ENCODE data around the gene NF1.

Gene NF1

GRCh38 chr17:31251970-31252328, 157.2 kb downstream of the NF1 start:
- H3K4ac ChIP-seq (ENCODE audit: low read depth in 1 of 2, low read length in 2 of 2) = no peak overlapping the region
- no peak overlapping the region for H2BK15ac ChIP-seq (ENCODE audit: low read depth, poor library complexity, severe bottlenecking)
- H3K4me3 ChIP-seq (ENCODE audit: insufficient read depth in 1 of 2, low read depth in 1 of 2, low read length in 2 of 2) = no peak overlapping the region
- no peak overlapping the region for H2AK5ac ChIP-seq (ENCODE audit: low read length, severe bottlenecking)
- H2BK5ac ChIP-seq (ENCODE audit: low read depth, low read length, poor library complexity, severe bottlenecking) = no peak overlapping the region
- H3K27me3 ChIP-seq (ENCODE audit: control insufficient read depth in 1 of 2, insufficient read depth in 1 of 2, low read length in 2 of 2) = no peaks in the 10 kb centered on the region
- no peak overlapping the region for H3K4me2 ChIP-seq (ENCODE audit: low read length, poor library complexity, severe bottlenecking)
- H4K8ac ChIP-seq (ENCODE audit: low read length) = no peak overlapping the region
- peaks cover 0 to 21% of the 10 kb centered on the region in 2 experiments for H3K36me3 ChIP-seq (ENCODE audit: control insufficient read depth in 1 of 2, insufficient read depth in 2 of 2, low read depth in 1 of 2, low read length in 2 of 2)
- no peaks in the 10 kb centered on the region for H3K79me1 ChIP-seq (replicated peaks; ENCODE audit: low read length, poor library complexity, severe bottlenecking)
- H3K14ac ChIP-seq (ENCODE audit: low read length in 2 of 2) = no peak overlapping the region
- no peak overlapping the region for H3K27ac ChIP-seq (ENCODE audit: low read length, poor library complexity, severe bottlenecking)
- H3K23ac ChIP-seq (ENCODE audit: low read length in 2 of 2) = no peak overlapping the region
- no peak overlapping the region for H3K18ac ChIP-seq (ENCODE audit: low read depth in 1 of 2, low read length in 2 of 2)
- H2BK12ac ChIP-seq (ENCODE audit: low read length in 2 of 2) = no peak overlapping the region
- no peak for DNase-seq
- no peak overlapping the region for H4K91ac ChIP-seq (ENCODE audit: low read length)
- H3K4me1 ChIP-seq (ENCODE audit: control insufficient read depth, insufficient read depth, low read depth, low read length) = no peaks in the 10 kb centered on the region
- no peak overlapping the region for H2BK120ac ChIP-seq (ENCODE audit: low read depth, low read length)
- no peak overlapping the region for H3K9ac ChIP-seq (ENCODE audit: low read length)
- no peak overlapping the region for H2AFZ ChIP-seq (ENCODE audit: low read depth, low read length)
- no peaks in the 10 kb centered on the region for H3K9me3 ChIP-seq (ENCODE audit: control insufficient read depth, low read length)

- H2BK120ac ChIP-seq (ENCODE audit: low read depth, low read length) = no peak overlapping the region
- H3K9me3 ChIP-seq (ENCODE audit: control insufficient read depth, low read length) = no peaks in the 10 kb centered on the region
- H2AK5ac ChIP-seq (ENCODE audit: low read length, severe bottlenecking) = no peak overlapping the region
- H4K8ac ChIP-seq (ENCODE audit: low read length) = no peak overlapping the region
- H2BK12ac ChIP-seq (ENCODE audit: low read length in 2 of 2) = no peak overlapping the region
- H3K18ac ChIP-seq (ENCODE audit: low read depth in 1 of 2, low read length in 2 of 2) = no peak overlapping the region
- H2AFZ ChIP-seq (ENCODE audit: low read depth, low read length) = no peak overlapping the region
- H3K79me1 ChIP-seq (replicated peaks; ENCODE audit: low read length, poor library complexity, severe bottlenecking) = no peaks in the 10 kb centered on the region
- no peaks in the 10 kb centered on the region for H3K4me1 ChIP-seq (ENCODE audit: control insufficient read depth, insufficient read depth, low read depth, low read length)
- H3K4me2 ChIP-seq (ENCODE audit: low read length, poor library complexity, severe bottlenecking) = no peak overlapping the region
- peaks cover 0 to 21% of the 10 kb centered on the region in 2 experiments for H3K36me3 ChIP-seq (ENCODE audit: control insufficient read depth in 1 of 2, insufficient read depth in 2 of 2, low read depth in 1 of 2, low read length in 2 of 2)
- H3K27ac ChIP-seq (ENCODE audit: low read length, poor library complexity, severe bottlenecking) = no peak overlapping the region
- no peaks in the 10 kb centered on the region for H3K27me3 ChIP-seq (ENCODE audit: control insufficient read depth in 1 of 2, insufficient read depth in 1 of 2, low read length in 2 of 2)
- H3K14ac ChIP-seq (ENCODE audit: low read length in 2 of 2) = no peak overlapping the region
- no peak overlapping the region for H2BK5ac ChIP-seq (ENCODE audit: low read depth, low read length, poor library complexity, severe bottlenecking)
- no peak overlapping the region for H3K4ac ChIP-seq (ENCODE audit: low read depth in 1 of 2, low read length in 2 of 2)
- no peak overlapping the region for H2BK15ac ChIP-seq (ENCODE audit: low read depth, poor library complexity, severe bottlenecking)
- H3K9ac ChIP-seq (ENCODE audit: low read length) = no peak overlapping the region
- H3K4me3 ChIP-seq (ENCODE audit: insufficient read depth in 1 of 2, low read depth in 1 of 2, low read length in 2 of 2) = no peak overlapping the region
- no peak overlapping the region for H4K91ac ChIP-seq (ENCODE audit: low read length)
- no peak for DNase-seq
- no peak overlapping the region for H3K23ac ChIP-seq (ENCODE audit: low read length in 2 of 2)
- no CpG with 5 or more reads among the region's 1 CpG for WGBS
Observed at GRCh38 chr17:31252741-31253140, 158.0 kb downstream of the NF1 start.

- no peak overlapping the region for H2BK120ac ChIP-seq (ENCODE audit: low read depth, low read length)
- no peak for DNase-seq
- no peak overlapping the region for H2BK12ac ChIP-seq (ENCODE audit: low read length in 2 of 2)
- no peak overlapping the region for H3K18ac ChIP-seq (ENCODE audit: low read depth in 1 of 2, low read length in 2 of 2)
- H3K79me1 ChIP-seq (replicated peaks; ENCODE audit: low read length, poor library complexity, severe bottlenecking) = no peaks in the 10 kb centered on the region
- no peak overlapping the region for H2BK5ac ChIP-seq (ENCODE audit: low read depth, low read length, poor library complexity, severe bottlenecking)
- WGBS = 94% methylated on average over 2 of the region's 2 CpGs
- no peak overlapping the region for H2BK15ac ChIP-seq (ENCODE audit: low read depth, poor library complexity, severe bottlenecking)
- peaks cover 0 to 39% of the 10 kb centered on the region in 2 experiments for H3K36me3 ChIP-seq (ENCODE audit: control insufficient read depth in 1 of 2, insufficient read depth in 2 of 2, low read depth in 1 of 2, low read length in 2 of 2)
- H4K91ac ChIP-seq (ENCODE audit: low read length) = no peak overlapping the region
- H3K9me3 ChIP-seq (ENCODE audit: control insufficient read depth, low read length) = no peaks in the 10 kb centered on the region
- no peak overlapping the region for H4K8ac ChIP-seq (ENCODE audit: low read length)
- H3K23ac ChIP-seq (ENCODE audit: low read length in 2 of 2) = no peak overlapping the region
- H2AFZ ChIP-seq (ENCODE audit: low read depth, low read length) = no peak overlapping the region
- no peak overlapping the region for H3K4ac ChIP-seq (ENCODE audit: low read depth in 1 of 2, low read length in 2 of 2)
- no peaks in the 10 kb centered on the region for H3K4me1 ChIP-seq (ENCODE audit: control insufficient read depth, insufficient read depth, low read depth, low read length)
- no peak overlapping the region for H3K4me2 ChIP-seq (ENCODE audit: low read length, poor library complexity, severe bottlenecking)
- no peak overlapping the region for H3K14ac ChIP-seq (ENCODE audit: low read length in 2 of 2)
- H3K9ac ChIP-seq (ENCODE audit: low read length) = no peak overlapping the region
- H3K27me3 ChIP-seq (ENCODE audit: control insufficient read depth in 1 of 2, insufficient read depth in 1 of 2, low read length in 2 of 2) = no peaks in the 10 kb centered on the region
- H3K4me3 ChIP-seq (ENCODE audit: insufficient read depth in 1 of 2, low read depth in 1 of 2, low read length in 2 of 2) = no peak overlapping the region
- H3K27ac ChIP-seq (ENCODE audit: low read length, poor library complexity, severe bottlenecking) = no peak overlapping the region
- no peak overlapping the region for H2AK5ac ChIP-seq (ENCODE audit: low read length, severe bottlenecking)
Observed at GRCh38 chr17:31254654-31255053, 159.9 kb downstream of the NF1 start.

GRCh38 chr17:31256936-31257335, 162.2 kb downstream of the NF1 start:
- DNase-seq = no peak
- H2BK15ac ChIP-seq (ENCODE audit: low read depth, poor library complexity, severe bottlenecking) = no peak overlapping the region
- no peak overlapping the region for H3K23ac ChIP-seq (ENCODE audit: low read length in 2 of 2)
- H2BK5ac ChIP-seq (ENCODE audit: low read depth, low read length, poor library complexity, severe bottlenecking) = no peak overlapping the region
- no peak overlapping the region for H2AFZ ChIP-seq (ENCODE audit: low read depth, low read length)
- WGBS = 94% methylated on average over 2 of the region's 3 CpGs
- no peak overlapping the region for H3K4ac ChIP-seq (ENCODE audit: low read depth in 1 of 2, low read length in 2 of 2)
- no peaks in the 10 kb centered on the region for H3K4me1 ChIP-seq (ENCODE audit: control insufficient read depth, insufficient read depth, low read depth, low read length)
- H3K4me3 ChIP-seq (ENCODE audit: insufficient read depth in 1 of 2, low read depth in 1 of 2, low read length in 2 of 2) = no peak overlapping the region
- peaks cover 0 to 58% of the 10 kb centered on the region in 2 experiments for H3K36me3 ChIP-seq (ENCODE audit: control insufficient read depth in 1 of 2, insufficient read depth in 2 of 2, low read depth in 1 of 2, low read length in 2 of 2)
- H3K9me3 ChIP-seq (ENCODE audit: control insufficient read depth, low read length) = no peaks in the 10 kb centered on the region
- no peak overlapping the region for H2BK120ac ChIP-seq (ENCODE audit: low read depth, low read length)
- H3K27me3 ChIP-seq (ENCODE audit: control insufficient read depth in 1 of 2, insufficient read depth in 1 of 2, low read length in 2 of 2) = no peaks in the 10 kb centered on the region
- H4K91ac ChIP-seq (ENCODE audit: low read length) = no peak overlapping the region
- no peak overlapping the region for H3K14ac ChIP-seq (ENCODE audit: low read length in 2 of 2)
- H3K79me1 ChIP-seq (replicated peaks; ENCODE audit: low read length, poor library complexity, severe bottlenecking) = peaks cover 2% of the 10 kb centered on the region
- H3K18ac ChIP-seq (ENCODE audit: low read depth in 1 of 2, low read length in 2 of 2) = no peak overlapping the region
- H2AK5ac ChIP-seq (ENCODE audit: low read length, severe bottlenecking) = no peak overlapping the region
- no peak overlapping the region for H3K9ac ChIP-seq (ENCODE audit: low read length)
- H3K27ac ChIP-seq (ENCODE audit: low read length, poor library complexity, severe bottlenecking) = no peak overlapping the region
- H4K8ac ChIP-seq (ENCODE audit: low read length) = no peak overlapping the region
- H2BK12ac ChIP-seq (ENCODE audit: low read length in 2 of 2) = no peak overlapping the region
- no peak overlapping the region for H3K4me2 ChIP-seq (ENCODE audit: low read length, poor library complexity, severe bottlenecking)
